ENCODE measurements around the gene DSPP.

The DSPP gene

DNA sequence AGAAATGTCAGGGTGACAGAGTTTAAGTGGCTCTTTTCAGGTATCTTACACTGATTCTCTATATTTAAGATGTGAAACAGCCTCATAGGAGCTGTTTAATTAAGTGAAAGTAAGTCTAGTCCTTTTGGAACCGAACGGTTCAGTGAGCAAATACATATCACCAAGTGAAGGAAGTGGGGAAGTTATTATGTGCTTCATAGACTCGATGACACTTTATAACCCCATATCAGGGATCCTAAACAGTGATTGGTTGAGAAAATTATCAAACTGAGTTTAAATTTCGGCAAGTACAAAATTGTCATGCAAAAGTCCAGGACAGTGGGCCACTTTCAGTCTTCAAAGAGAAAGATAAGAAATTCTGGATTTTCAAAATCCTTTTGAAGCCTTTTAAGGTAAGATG, at the start of gene DSPP:
TSS of gene DSPP (plus strand) at position 301 of the 400 bp plus-strand sequence. CDS start 2,380 bp downstream, outside the sequence.
- ChIA-PET POLR2A (ENCODE audit: low non-redundant PET) (no interaction called here), CTCF (no interaction called here)
- H3K27ac ChIP-seq: no peak within 1 kb of the TSS
- TF ChIP-seq, protein P1, sequence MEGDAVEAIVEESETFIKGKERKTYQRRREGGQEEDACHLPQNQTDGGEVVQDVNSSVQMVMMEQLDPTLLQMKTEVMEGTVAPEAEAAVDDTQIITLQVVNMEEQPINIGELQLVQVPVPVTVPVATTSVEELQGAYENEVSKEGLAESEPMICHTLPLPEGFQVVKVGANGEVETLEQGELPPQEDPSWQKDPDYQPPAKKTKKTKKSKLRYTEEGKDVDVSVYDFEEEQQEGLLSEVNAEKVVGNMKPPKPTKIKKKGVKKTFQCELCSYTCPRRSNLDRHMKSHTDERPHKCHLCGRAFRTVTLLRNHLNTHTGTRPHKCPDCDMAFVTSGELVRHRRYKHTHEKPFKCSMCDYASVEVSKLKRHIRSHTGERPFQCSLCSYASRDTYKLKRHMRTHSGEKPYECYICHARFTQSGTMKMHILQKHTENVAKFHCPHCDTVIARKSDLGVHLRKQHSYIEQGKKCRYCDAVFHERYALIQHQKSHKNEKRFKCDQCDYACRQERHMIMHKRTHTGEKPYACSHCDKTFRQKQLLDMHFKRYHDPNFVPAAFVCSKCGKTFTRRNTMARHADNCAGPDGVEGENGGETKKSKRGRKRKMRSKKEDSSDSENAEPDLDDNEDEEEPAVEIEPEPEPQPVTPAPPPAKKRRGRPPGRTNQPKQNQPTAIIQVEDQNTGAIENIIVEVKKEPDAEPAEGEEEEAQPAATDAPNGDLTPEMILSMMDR (conservative IDR thresholded peaks at IDR 0.05; ENCODE audit: low read depth): no peak
- DNase-seq (ENCODE audit: low spot score): no peak

DNA sequence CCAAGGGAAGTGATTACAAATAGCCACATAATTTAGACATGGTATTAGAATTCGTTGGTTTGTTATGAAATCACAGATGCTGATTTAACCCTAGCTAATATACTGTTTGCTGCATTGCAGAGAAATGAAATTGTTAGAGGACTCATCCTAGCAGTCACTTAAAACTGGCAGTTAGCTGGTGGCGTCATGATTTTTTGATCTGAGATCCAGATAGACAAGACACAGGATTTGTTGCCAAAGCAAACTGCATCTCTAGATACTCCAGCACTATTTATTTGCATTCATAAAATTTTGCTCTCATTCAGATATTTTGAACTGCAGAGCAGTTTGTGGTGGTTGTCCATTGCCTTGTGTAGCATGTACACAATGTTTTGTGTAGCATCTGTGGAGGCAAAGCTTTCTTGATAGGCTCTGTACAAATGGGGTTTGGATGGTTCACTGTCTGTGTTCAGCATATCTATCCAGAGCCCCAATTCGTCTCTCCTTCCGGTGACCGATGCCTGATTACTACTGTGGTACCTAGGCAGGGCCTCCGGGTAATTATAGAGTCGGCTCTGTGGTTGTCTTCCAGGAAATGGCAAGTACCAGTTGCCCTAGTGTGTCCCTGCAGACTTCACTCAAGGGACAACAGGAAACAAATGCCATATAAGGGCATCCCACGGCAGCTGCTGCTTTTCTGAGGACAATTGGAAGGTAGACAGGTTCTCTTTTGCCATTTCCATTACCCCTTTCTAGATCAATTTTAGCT, 49.1 kb upstream of the DSPP start:
- TF ChIP-seq, protein P1 (conservative IDR thresholded peaks at IDR 0.05; ENCODE audit: low read depth): no peak
- ChIA-PET POLR2A (ENCODE audit: low non-redundant PET) (interaction anchor here (0.6 kb wide), 1 partner anchor 93 kb away, joined by 4 read pairs; no protein-coding TSS in a partner anchor), CTCF (no interaction called here)
- no peak overlapping the region for H3K27ac ChIP-seq
- DNase-seq (ENCODE audit: low spot score): no peak

- POLR2A ChIA-PET (ENCODE audit: low non-redundant PET): no interaction called here
- CTCF ChIA-PET: no interaction called here
- H3K27ac ChIP-seq: no peak overlapping the region
- TF ChIP-seq, protein P1 (conservative IDR thresholded peaks at IDR 0.05; ENCODE audit: low read depth): no peak
- DNase-seq (ENCODE audit: low spot score): no peak
These were observed 47.5 kb upstream of the DSPP start for GRCh38 chr4:87560802-87561201.

DNA sequence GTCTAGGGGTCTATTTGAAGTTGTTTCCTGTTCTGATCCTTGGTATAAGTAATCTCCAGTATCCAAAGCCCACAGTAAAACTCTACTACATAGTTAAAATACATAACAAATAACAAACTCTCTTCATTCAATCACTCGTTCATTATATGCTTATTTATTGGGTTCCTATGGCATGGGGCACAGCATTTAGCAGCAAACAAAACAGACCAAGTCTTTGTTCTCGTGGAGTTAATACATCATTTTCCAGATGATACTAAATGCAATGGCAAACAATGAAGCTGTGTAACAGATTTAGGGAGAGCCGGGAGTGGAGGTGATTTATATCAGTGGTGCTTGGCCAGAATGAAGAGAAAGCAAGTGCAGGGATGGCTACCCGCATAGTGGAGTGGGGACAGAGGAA, 42.6 kb upstream of the DSPP start:
- TF ChIP-seq, protein P1 (conservative IDR thresholded peaks at IDR 0.05; ENCODE audit: low read depth): no peak
- DNase-seq (ENCODE audit: low spot score): no peak
- no peak overlapping the region for H3K27ac ChIP-seq
- POLR2A ChIA-PET (ENCODE audit: low non-redundant PET): no interaction called here
- CTCF ChIA-PET: interaction anchor here (0.6 kb wide), 1 partner anchor 143 kb away, joined by 4 read pairs; no protein-coding TSS in a partner anchor

DNA sequence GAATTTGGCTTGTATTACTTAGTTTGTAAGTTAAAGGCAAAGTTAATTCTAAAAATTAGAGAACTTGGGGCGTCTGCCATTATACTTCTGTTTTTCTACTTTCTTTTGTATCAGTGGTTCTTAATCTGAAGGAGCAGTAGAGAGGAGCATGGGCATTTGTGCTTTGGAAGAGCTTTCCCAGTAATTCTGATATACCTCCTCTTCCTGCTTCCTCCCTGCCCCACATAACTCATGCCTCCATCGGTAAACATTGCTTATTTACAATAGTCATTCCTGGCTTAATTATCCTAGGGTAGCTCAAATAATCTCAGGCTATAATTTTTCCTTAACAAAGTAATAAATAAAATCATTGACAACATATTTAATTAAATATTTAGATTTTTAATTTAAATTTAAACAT, 42.1 kb upstream of the DSPP start:
- no peak for DNase-seq (ENCODE audit: low spot score)
- ChIA-PET POLR2A (ENCODE audit: low non-redundant PET) (no interaction called here), CTCF (no interaction called here)
- H3K27ac ChIP-seq: no peak overlapping the region
- TF ChIP-seq, protein P1 (conservative IDR thresholded peaks at IDR 0.05; ENCODE audit: low read depth): no peak

GRCh38 chr4:87567191-87567590, 41.1 kb upstream of the DSPP start:
- DNase-seq (ENCODE audit: low spot score): no peak
- TF ChIP-seq, protein P1 (conservative IDR thresholded peaks at IDR 0.05; ENCODE audit: low read depth): no peak
- POLR2A ChIA-PET (ENCODE audit: low non-redundant PET): no interaction called here
- CTCF ChIA-PET: interaction anchor here (0.7 kb wide), 1 partner anchor 11 kb away, joined by 3 read pairs; no protein-coding TSS in a partner anchor
- H3K27ac ChIP-seq: no peak overlapping the region

Data from RWPE1 (cell line).